NCI-H1048 (cell line): Measurements from ENCODE around the gene ENO1.
A peak's percentile ranks its signal among the peaks of the same experiment; 100 is the strongest.
"Not testable (repeated sequence)": the region's sequence is repeated elsewhere in the genome, so short reads cannot be mapped to it uniquely, and the experiment has no call there.

Experiments used
- DNase-seq: peaks from one replicate; lab custom pipeline; 2025; lab: John Stamatoyannopoulos, UW

The ENO1 gene

DNA sequence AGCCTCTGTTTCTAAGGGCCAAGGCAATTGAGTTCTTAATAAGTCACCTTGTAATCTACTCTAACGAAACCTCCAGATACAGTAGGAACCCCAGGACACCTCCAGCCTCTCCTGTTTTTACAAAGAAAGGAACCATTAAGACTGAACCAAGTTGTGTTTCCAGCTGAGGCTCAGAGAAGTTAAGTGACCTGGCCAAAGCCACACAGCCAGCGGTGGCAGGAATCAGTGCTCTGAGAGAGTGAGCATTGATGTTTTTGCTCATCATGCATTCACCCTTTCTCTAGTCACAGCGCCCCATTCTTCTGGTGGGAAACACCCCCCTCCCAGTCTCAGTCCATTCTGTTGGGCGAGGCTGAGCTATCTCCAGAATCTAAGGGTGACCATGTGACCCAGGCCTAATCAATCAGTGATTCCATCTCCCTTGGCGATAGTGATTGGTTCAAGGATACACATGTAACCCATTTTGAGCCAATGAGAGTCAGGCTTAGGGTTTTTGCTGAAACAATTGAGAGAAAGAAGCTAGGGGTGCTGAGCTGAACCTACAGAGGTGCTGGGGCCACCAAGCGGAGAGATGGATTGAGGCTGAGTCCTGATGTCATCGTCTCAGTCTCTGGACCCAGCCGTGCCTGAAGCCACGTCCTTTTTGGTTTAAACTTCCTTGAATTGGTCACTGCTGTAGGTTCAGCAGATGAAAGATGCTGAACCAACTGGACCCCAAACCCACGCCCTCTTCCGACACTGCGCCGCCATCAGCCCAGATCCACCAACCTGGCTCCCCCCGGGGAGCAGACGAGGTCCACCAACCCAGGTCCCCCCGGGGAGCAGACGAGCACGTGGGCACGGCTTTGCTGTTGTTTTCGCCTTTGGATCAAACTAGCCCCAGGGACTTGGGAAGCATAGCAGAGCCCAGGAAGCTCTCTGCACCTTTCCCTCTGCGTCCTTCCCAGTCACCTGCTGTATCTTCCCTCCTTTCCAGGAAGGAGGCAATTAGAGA, 33.1 kb downstream of the ENO1 start:
- DNase-seq, result no peak

GRCh38 chr1:8844501-8845006, 33.9 kb downstream of the ENO1 start:
- DNase-seq, result no peak

- DNase-seq, result no peak
These were observed 37.1 kb downstream of the ENO1 start for GRCh38 chr1:8841395-8841794.

- no peak for DNase-seq
These were observed 38.5 kb downstream of the ENO1 start for GRCh38 chr1:8839990-8840389.

GRCh38 chr1:8835941-8836643, 42.4 kb downstream of the ENO1 start:
- DNase-seq, result no peak

- no peak for DNase-seq
These were observed 47.1 kb downstream of the ENO1 start for GRCh38 chr1:8831340-8831739.

DNA sequence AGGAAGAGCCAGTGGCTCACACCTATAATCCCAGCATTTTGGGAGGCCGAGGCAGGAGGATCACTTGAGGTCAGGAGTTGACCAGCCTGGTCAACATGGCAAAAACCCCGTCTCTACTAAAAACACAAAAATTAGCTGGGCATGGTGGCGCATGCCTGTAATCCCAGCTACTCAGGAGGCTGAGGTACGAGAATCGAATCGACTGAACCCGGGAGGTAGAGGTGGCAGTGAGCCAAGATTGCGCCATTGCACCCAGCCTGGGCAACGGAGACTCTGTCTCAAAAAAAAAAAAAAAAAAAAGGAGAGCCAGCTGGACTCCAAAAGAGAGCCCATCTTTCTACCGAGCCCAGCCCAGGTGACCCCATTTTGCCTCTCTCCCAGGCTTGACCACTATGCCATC, 47.8 kb downstream of the ENO1 start:
- not testable (repeated sequence) for DNase-seq

DNA sequence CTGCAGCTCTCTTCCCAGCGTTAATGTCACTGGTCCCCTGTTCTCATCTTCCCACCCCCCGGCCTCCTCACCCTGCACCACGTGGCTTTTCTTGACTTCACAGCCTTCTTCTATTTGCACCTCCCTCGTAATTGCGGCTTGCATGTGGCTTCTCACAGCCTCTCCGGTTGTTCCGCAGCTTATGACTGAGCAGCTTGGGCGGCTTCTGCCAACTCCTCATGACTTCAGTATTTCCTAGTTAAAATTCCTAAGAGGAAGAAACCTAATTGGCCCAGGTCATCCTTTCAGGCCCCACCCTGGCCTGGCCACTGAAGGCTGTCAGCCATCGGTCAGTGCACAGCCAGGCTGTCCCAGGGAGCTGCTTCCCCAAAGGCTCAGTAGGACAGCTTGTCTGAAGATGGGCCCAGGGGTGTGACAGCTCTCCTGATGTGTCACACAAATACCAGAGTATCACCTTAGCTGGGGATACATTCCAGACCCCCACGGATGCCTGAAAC, 52.5 kb downstream of the ENO1 start:
- DNase-seq, result no peak

DNA sequence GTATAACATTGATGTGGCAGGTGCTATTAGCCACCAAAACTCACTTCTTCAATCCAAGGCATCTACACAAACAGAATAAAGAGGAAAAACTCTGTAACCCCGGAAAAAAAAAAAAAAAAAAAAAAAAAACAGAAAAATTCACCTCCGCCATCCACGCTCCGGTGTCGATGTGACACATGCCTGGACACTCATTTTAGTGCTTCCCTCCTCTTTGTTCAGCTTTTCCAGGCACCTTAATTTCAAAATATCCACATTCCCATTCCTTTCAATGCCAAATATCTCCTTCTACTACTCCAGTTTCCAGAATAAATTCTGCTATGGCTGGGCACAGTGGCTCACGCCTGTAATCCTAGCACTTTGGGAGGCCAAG, 55.2 kb downstream of the ENO1 start:
- DNase-seq, result no peak

GRCh38 chr1:8822373-8823294, 55.9 kb downstream of the ENO1 start:
- no peak for DNase-seq

- no peak for DNase-seq
These were observed 57.4 kb downstream of the ENO1 start for GRCh38 chr1:8821084-8821483.

- not testable (repeated sequence) for DNase-seq
These were observed 59.7 kb downstream of the ENO1 start for GRCh38 chr1:8818789-8819188.

DNA sequence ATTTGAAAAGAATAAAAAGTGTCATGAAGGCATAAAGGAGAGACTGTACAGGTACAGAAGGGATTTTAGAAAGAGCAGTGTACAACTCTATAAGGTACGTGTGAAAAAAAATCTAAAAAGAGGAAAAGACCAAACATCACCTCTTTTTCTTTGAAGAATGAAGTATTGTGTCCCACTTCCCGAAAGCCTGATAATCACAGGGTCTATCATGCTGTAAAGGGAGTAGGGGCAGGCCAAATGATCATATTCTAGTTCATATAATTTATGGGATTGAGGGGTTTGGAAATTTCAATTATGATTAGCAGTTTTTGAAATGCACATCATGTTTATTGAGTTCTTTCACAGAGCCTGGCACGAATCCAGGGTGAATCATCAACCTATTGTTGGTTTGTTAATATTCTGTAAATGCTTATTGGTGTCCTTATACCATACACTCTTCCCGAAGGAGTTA, 60.1 kb downstream of the ENO1 start:
- no peak for DNase-seq

- DNase-seq, result peak; percentile 88
These were observed 60.8 kb downstream of the ENO1 start, which contains the start of gene RERE for GRCh38 chr1:8817412-8818324. RERE (minus strand) TSS chr1:8817640.

DNA sequence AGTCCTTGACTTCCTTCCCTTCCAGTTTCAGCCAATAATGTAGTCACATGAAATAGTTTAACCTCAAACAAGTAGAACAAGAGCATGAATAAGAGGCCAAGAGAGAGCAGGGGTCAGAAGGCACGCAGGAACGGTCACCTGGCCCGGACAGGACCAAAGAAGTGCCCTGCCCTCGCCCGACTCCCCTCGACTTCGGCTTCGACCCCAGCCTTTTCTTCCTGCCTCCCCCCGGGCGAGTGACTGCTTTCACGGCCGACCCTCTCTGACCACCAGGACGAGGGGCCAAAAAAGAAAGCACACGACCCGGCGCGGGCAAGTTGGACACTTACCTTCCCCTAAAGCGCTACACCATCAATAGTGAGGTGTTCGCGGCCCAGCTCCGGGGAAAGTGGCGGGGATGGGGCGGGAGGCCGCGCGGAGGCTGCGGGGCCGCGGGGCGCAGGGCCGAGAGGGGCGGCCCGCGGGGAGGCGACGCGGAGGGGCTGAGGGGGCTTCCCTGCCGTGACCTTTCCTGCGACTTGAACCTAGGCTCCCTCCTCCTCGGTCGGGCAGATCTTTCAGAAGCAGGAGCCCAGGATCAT, 61.6 kb downstream of the ENO1 start:
- no peak for DNase-seq

- no peak for DNase-seq
These were observed 62.2 kb downstream of the ENO1 start for GRCh38 chr1:8816264-8816663.

- no peak for DNase-seq
These were observed 62.8 kb downstream of the ENO1 start for GRCh38 chr1:8815582-8816151.

- DNase-seq, result no peak
These were observed 63.6 kb downstream of the ENO1 start for GRCh38 chr1:8814865-8815264.

- no peak for DNase-seq
These were observed 64.5 kb downstream of the ENO1 start for GRCh38 chr1:8813991-8814390.
